Loucy (cell line): ENCODE results near the gene PNPLA6.

Source experiments
- H2AFZ ChIP-seq: fragments of 200-600 bp; sonication (generic); 2 replicates; pipeline ENCODE4 v1.6.0; 2016; ENCODE audit warnings: antibody characterized with exemption, mild to moderate bottlenecking, low read length, moderate library complexity
- H3F3A ChIP-seq: fragments of 200-600 bp; 2 replicates; pipeline ENCODE4 v1.6.0; 2016; ENCODE audit warnings: antibody characterized with exemption, low read depth, mild to moderate bottlenecking
- H3K27me3 ChIP-seq: fragments of 200-600 bp; sonication (generic); 2 replicates; pipeline ENCODE4 v1.6.1; 2014; ENCODE audit warnings: low read length, mild to moderate bottlenecking; ENCODE audit not compliant: insufficient read depth, poor library complexity, severe bottlenecking
- H3K36me3 ChIP-seq: fragments of 200-600 bp; sonication (generic); 2 replicates; pipeline ENCODE4 v1.6.1; 2016; ENCODE audit warnings: low read length; ENCODE audit not compliant: insufficient read depth
- H3K4me1 ChIP-seq: fragments of 200-600 bp; sonication (generic); 2 replicates; pipeline ENCODE4 v1.5.1; 2014; ENCODE audit warnings: low read length, mild to moderate bottlenecking; ENCODE audit not compliant: insufficient read depth, poor library complexity, severe bottlenecking
- H3K4me2 ChIP-seq: fragments of 200-600 bp; sonication (generic); 2 replicates; pipeline ENCODE4 v1.6.0; 2014; ENCODE audit warnings: antibody characterized with exemption, low read length, low read depth, mild to moderate bottlenecking; ENCODE audit not compliant: poor library complexity, severe bottlenecking
- H3K4me3 ChIP-seq: fragments of 200-600 bp; sonication (generic); 2 replicates; pipeline ENCODE4 v1.5.1; 2014; ENCODE audit warnings: low read length, mild to moderate bottlenecking, mixed read lengths; ENCODE audit not compliant: poor library complexity, severe bottlenecking
- H3K79me2 ChIP-seq: fragments of 200-600 bp; sonication (generic); 2 replicates; pipeline ENCODE4 v1.6.1; 2014; ENCODE audit warnings: low read length; ENCODE audit not compliant: insufficient read depth
- H3K9ac ChIP-seq: fragments of 200-600 bp; sonication (generic); 2 replicates; pipeline ENCODE4 v1.6.0; 2014; ENCODE audit warnings: mild to moderate bottlenecking, low read depth, low read length, moderate library complexity; ENCODE audit not compliant: poor library complexity, severe bottlenecking
- H3K9me2 ChIP-seq: fragments of 200-600 bp; sonication (generic); replicated peaks from 2 replicates; pipeline ENCODE4 v1.6.1; 2016; ENCODE audit warnings: low read depth, low read length, mixed read lengths
- H3K9me3 ChIP-seq: fragments of 200-600 bp; sonication (generic); 2 replicates; pipeline ENCODE4 v1.6.1; 2014; ENCODE audit warnings: mild to moderate bottlenecking, antibody characterized with exemption, low read length, low read depth; ENCODE audit not compliant: insufficient read depth
- H4K20me1 ChIP-seq: fragments of 200-600 bp; sonication (generic); 2 replicates; pipeline ENCODE4 v1.6.0; 2014; ENCODE audit warnings: antibody characterized with exemption, low read length, mild to moderate bottlenecking; ENCODE audit not compliant: insufficient read depth, poor library complexity, severe bottlenecking
- EZH2phosphoT487 ChIP-seq: fragments of 200-600 bp; IDR thresholded peaks from 2 replicates; pipeline ENCODE4 v1.6.1; 2018; ENCODE audit warnings: antibody characterized with exemption, mild to moderate bottlenecking, moderate library complexity, borderline replicate concordance
- TF ChIP-seq, protein P1 (sequence below): fragments of 200-600 bp; sonication (generic); conservative IDR thresholded peaks from 2 replicates; pipeline ENCODE4 v1.5.1; 2014; ENCODE audit warnings: mild to moderate bottlenecking, antibody characterized with exemption, low read length

Gene PNPLA6

DNA sequence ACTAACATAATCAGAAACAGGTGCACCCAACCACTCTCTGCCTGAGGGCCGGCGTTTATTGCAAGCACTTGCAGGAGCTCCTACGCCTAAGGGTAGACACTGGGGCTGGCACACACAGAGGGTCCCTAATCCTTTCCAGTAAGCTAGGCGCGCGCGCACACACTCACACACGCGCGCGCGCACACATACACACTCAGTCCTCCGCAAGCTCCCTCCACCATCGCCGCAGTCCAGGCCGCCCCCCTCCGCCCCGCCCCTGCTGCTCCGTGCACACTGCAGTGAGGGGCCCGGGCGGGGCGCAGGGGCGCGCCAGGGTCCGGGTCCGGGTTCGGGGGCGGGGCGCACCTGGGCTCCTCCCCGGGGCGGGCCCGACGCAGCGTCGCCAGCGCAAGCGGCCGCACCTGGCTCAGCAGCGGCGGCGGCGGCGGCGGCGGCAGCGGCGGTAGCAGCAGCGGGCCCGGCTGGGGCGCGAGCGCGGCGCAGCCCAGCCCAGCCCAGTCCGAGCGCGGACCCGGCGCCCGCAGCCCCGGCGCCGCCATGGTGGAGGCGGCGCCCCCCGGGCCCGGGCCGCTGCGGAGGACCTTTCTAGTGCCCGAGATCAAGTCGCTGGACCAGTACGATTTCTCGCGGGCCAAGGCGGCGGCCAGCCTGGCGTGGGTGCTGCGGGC lies 60.1 kb downstream of the PNPLA6 start, which contains the start of gene CAMSAP3:
Gene CAMSAP3 (plus strand): TSS at position 398 of the 668 bp plus-strand sequence. CDS start 140 bp downstream, at position 538.
- Histone ChIP-seq H3K4me3 (no peak within 1 kb of the TSS), H3K4me2 (no peak within 1 kb of the TSS), H3K27me3 (no peaks in the 10 kb centered on the region), H3K4me1 (no peaks in the 10 kb centered on the region), H3K9me3 (no peaks in the 10 kb centered on the region), H3K9ac (no peak within 1 kb of the TSS), H4K20me1 (no peaks in the 10 kb centered on the region), H3K36me3 (no peaks in the 10 kb centered on the region), H3K79me2 (no peaks in the 10 kb centered on the region), H3K9me2 (no peaks in the 10 kb centered on the region), H3F3A (no peaks in the 10 kb centered on the region), H2AFZ (no peak within 1 kb of the TSS)
- TF ChIP-seq EZH2phosphoT487, result no peak
- TF ChIP-seq, protein P1, sequence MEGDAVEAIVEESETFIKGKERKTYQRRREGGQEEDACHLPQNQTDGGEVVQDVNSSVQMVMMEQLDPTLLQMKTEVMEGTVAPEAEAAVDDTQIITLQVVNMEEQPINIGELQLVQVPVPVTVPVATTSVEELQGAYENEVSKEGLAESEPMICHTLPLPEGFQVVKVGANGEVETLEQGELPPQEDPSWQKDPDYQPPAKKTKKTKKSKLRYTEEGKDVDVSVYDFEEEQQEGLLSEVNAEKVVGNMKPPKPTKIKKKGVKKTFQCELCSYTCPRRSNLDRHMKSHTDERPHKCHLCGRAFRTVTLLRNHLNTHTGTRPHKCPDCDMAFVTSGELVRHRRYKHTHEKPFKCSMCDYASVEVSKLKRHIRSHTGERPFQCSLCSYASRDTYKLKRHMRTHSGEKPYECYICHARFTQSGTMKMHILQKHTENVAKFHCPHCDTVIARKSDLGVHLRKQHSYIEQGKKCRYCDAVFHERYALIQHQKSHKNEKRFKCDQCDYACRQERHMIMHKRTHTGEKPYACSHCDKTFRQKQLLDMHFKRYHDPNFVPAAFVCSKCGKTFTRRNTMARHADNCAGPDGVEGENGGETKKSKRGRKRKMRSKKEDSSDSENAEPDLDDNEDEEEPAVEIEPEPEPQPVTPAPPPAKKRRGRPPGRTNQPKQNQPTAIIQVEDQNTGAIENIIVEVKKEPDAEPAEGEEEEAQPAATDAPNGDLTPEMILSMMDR, result no peak

DNA sequence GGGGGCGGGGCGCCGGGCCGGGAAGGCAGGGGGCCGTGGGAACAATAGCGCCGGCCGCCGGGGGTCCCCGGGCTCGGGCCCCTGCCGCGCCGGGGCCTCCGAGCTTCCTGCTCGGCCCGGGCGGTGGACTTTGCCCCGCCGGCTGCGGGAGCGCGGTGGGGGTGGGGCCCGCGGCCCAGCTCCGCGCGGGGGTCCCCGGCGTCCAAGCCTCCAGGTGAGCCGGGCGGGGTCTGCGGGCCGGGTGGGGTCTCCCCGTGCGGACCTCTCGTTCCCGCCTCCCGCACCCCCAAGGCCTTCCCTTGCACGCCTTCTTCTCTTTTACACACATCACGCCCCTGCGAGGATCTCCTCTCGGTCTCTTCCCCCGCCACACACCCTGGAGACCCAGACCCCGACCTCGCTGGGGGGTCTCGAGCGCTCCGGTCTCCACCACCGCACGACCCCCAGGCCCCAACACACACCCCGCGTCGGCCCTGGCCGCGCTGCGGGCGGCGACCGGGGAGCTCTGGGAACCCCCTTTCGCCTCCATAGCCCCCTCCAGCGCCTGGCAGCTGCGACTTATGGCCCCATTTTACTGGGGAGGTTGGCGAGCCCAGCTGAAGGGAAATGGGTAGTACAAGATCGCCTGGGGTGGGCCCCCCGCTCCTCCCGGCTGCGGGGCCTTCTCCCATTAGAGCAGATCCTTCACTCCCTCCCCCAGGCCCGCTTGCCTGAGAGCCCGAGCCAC lies 60.9 kb downstream of the PNPLA6 start:
- no peaks in the 10 kb centered on the region for H3K9me2 ChIP-seq
- no peak overlapping the region for H3K4me2 ChIP-seq
- TF ChIP-seq, protein P1, result no peak
- TF ChIP-seq EZH2phosphoT487, result no peak
- no peaks in the 10 kb centered on the region for H4K20me1 ChIP-seq
- no peaks in the 10 kb centered on the region for H3K36me3 ChIP-seq
- H3K4me1 ChIP-seq, result no peaks in the 10 kb centered on the region
- H3K9ac ChIP-seq, result no peak overlapping the region
- H3K4me3 ChIP-seq, result no peak overlapping the region
- no peaks in the 10 kb centered on the region for H3K79me2 ChIP-seq
- no peaks in the 10 kb centered on the region for H3K9me3 ChIP-seq
- H3K27me3 ChIP-seq, result no peaks in the 10 kb centered on the region
- H3F3A ChIP-seq, result no peaks in the 10 kb centered on the region
- no peak overlapping the region for H2AFZ ChIP-seq

DNA sequence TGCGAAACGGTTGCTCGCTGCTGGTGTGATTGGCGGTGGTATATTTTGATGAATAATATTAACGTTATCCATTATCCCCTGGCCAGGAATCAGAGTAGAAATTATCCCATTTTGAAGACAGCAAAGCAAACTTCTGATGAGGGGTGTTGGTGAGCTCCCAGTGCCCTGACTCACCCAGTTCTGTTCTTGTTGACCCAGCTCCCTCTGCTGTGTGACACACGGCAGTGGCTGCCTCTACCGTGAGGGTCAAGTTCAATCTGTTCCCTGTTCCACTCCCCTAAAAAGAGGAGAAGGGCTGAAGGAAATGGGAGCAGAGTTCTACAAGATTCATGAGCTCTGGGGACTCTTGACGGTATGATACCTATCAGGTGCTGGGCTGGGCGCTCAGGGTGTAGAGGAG lies 62.2 kb downstream of the PNPLA6 start:
- Histone ChIP-seq H3K4me2 (no peak overlapping the region), H3K27me3 (no peaks in the 10 kb centered on the region), H3K79me2 (no peaks in the 10 kb centered on the region), H3K4me3 (no peak overlapping the region), H3K9me3 (no peaks in the 10 kb centered on the region), H2AFZ (no peak overlapping the region), H4K20me1 (no peaks in the 10 kb centered on the region), H3K4me1 (no peaks in the 10 kb centered on the region), H3K9ac (no peak overlapping the region), H3K9me2 (no peaks in the 10 kb centered on the region), H3F3A (no peaks in the 10 kb centered on the region), H3K36me3 (no peaks in the 10 kb centered on the region)
- no peak for TF ChIP-seq EZH2phosphoT487
- TF ChIP-seq, protein P1, result no peak
